Subcutaneous abdominal adipose tissue (tissue), 5 donors: ENCODE measurements around the gene PFKFB4.
"Not testable (repeated sequence)": the region's sequence is repeated elsewhere in the genome, so short reads cannot be mapped to it uniquely, and the experiment has no call there.

Source experiments
- H3K27ac ChIP-seq: one replicate; pipeline ENCODE4 v1.7.0; 2013; ENCODE audit warnings: low read depth, mild to moderate bottlenecking, inconsistent platforms, low read length, moderate library complexity
- H3K27me3 ChIP-seq, 5 donors: one replicate each; pipeline ENCODE4 v1.7.0; 2013; ENCODE audit warnings: low read length in 5 of 5, inconsistent platforms in 1 of 5; ENCODE audit not compliant: control insufficient read depth in 5 of 5, insufficient read depth in 4 of 5
- H3K36me3 ChIP-seq, 5 donors: one replicate each; pipeline ENCODE4 v1.7.0; 2013; ENCODE audit warnings: low read length in 5 of 5; ENCODE audit not compliant: control insufficient read depth in 5 of 5, insufficient read depth in 5 of 5
- H3K4me1 ChIP-seq, 5 donors: one replicate each; pipeline ENCODE4 v1.7.0; 2013; ENCODE audit warnings: low read length in 5 of 5, mild to moderate bottlenecking in 3 of 5, moderate library complexity in 1 of 5; ENCODE audit not compliant: control insufficient read depth in 5 of 5, insufficient read depth in 5 of 5
- H3K4me3 ChIP-seq, 5 donors: one replicate each; pipeline ENCODE4 v1.7.0; 2013; ENCODE audit warnings: low read length in 5 of 5, low read depth in 1 of 5
- H3K9ac ChIP-seq, 5 donors: one replicate each; pipeline ENCODE4 v1.7.0; 2013; ENCODE audit warnings: low read length in 5 of 5, mild to moderate bottlenecking in 4 of 5, moderate library complexity in 3 of 5
- H3K9me3 ChIP-seq, 5 donors: one replicate each; pipeline ENCODE4 v1.7.0; 2013; ENCODE audit warnings: low read length in 5 of 5; ENCODE audit not compliant: control insufficient read depth in 5 of 5
- donor health status: healthy.
- donor health status: healthy.
- donor health status: healthy.
- donor health status: healthy.
- donor health status: healthy.

PFKFB4 gene

DNA sequence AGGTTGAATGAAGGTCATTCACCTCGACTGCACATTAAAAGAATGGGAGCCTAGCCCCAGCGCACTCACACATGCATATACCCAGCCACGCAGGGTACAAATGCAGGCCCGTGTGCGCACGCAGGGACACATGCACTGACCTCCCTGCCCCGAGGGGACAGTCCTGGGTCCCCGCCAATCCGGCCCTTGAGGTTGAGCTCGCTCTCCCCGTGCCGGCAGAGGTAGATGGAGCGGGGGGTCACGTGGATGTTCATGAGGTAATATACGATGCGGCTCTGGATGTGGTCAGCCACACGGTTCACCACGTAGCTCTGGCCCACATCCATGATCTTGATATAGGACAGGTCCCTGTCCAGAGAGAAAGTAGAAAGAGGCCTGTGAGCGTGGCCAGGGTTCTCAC is 20.5 kb downstream of the PFKFB4 start:
- no peaks in the 10 kb centered on the region for H3K9me3 ChIP-seq
- no peaks in the 10 kb centered on the region for H3K27me3 ChIP-seq
- H3K4me1 ChIP-seq = peaks cover 0 to 3% (median 0%) of the 10 kb centered on the region in 5 donors
- H3K36me3 ChIP-seq = peaks cover 0 to 29% (median 5%) of the 10 kb centered on the region in 5 donors
- no peak overlapping the region for H3K27ac ChIP-seq
- no peak overlapping the region for H3K4me3 ChIP-seq
- no peak overlapping the region for H3K9ac ChIP-seq

GRCh38 chr3:48535578-48535977 is 21.0 kb downstream of the PFKFB4 start:
- Histone ChIP-seq H3K27ac (no peak overlapping the region), H3K27me3 (no peaks in the 10 kb centered on the region), H3K36me3 (peaks cover 0 to 29% (median 5%) of the 10 kb centered on the region in 5 donors), H3K9ac (no peak overlapping the region), H3K4me3 (no peak overlapping the region), H3K9me3 (no peaks in the 10 kb centered on the region), H3K4me1 (peaks cover 0 to 3% (median 0%) of the 10 kb centered on the region in 5 donors)

- H3K27ac ChIP-seq = no peak overlapping the region
- H3K4me1 ChIP-seq = peaks cover 0 to 3% (median 0%) of the 10 kb centered on the region in 5 donors
- no peaks in the 10 kb centered on the region for H3K9me3 ChIP-seq
- no peak overlapping the region for H3K4me3 ChIP-seq
- H3K36me3 ChIP-seq = peaks cover 0 to 16% (median 5%) of the 10 kb centered on the region in 5 donors
- no peaks in the 10 kb centered on the region for H3K27me3 ChIP-seq
- H3K9ac ChIP-seq = no peak overlapping the region
Measured at GRCh38 chr3:48532977-48533337, 23.6 kb downstream of the PFKFB4 start.

DNA sequence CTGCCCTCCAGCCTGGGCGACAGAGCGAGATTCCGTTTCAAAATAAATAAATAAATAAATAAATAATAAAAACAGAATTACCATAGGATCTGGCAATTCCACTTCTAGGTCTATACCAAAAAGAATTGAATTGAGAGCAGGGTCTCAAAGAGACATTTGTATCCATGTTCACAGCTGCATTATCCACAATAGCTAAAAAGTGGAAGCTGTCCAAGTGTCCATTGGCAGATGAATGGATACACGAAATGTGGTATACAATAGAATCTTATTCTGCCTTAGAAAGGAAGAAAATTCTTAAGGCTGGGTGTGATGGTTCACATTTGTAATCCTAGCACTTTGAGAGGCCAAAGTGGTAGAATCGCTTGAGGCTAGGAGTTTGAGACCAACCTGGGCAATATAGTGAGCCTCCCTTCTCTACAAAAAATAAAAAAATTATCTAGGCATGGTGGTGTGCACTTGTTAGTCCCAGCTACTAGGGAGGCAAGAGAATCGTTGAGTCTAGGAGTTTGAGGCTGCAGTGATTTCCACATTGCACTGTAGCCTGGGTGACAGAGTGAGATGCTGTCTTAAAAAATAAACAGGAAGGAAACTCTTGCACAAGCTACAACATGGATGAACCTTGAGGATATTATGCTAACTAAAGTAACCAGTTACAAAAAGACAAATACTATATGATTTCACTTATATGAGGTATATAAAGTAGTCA is 24.2 kb downstream of the PFKFB4 start:
- H3K27ac ChIP-seq = no peak overlapping the region
- H3K27me3 ChIP-seq = no peaks in the 10 kb centered on the region
- peaks cover 0 to 16% (median 5%) of the 10 kb centered on the region in 5 donors for H3K36me3 ChIP-seq
- H3K4me1 ChIP-seq = peaks cover 0 to 3% (median 0%) of the 10 kb centered on the region in 5 donors
- no peaks in the 10 kb centered on the region for H3K9me3 ChIP-seq
- H3K4me3 ChIP-seq = no peak overlapping the region
- no peak overlapping the region for H3K9ac ChIP-seq

DNA sequence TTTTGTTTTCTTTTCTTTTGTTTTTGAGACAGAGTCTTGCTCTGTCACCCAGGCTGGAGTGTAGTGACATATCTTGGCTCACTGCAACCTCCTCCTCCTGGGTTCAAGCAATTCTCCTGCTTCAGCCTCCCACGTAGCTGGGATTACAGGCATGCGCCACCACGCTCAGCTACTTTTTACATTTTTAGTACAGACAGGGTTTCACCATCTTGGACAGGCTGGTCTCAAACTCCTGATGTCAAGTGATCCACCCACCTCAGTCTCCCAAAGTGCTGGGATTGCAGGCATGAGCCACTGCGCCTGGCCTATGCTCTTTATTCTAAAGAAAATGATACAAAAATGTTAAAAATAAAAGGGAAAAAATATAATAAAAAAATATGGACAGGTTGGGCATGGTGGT is 25.9 kb downstream of the PFKFB4 start:
- not testable (repeated sequence) for H3K9ac ChIP-seq, H3K4me3 ChIP-seq, H3K27ac ChIP-seq, H3K9me3 ChIP-seq, H3K4me1 ChIP-seq, H3K27me3 ChIP-seq, H3K36me3 ChIP-seq

GRCh38 chr3:48528754-48529153 is 27.8 kb downstream of the PFKFB4 start:
- Histone ChIP-seq H3K36me3 (no peaks in the 10 kb centered on the region), H3K9ac (no peak overlapping the region), H3K27ac (no peak overlapping the region), H3K4me1 (no peaks in the 10 kb centered on the region), H3K4me3 (no peak overlapping the region), H3K27me3 (no peaks in the 10 kb centered on the region), H3K9me3 (no peaks in the 10 kb centered on the region)

GRCh38 chr3:48528048-48528447 is 28.6 kb downstream of the PFKFB4 start:
- Histone ChIP-seq H3K9ac (no peak overlapping the region), H3K27ac (no peak overlapping the region), H3K4me1 (no peaks in the 10 kb centered on the region), H3K9me3 (no peaks in the 10 kb centered on the region), H3K4me3 (no peak overlapping the region), H3K27me3 (no peaks in the 10 kb centered on the region), H3K36me3 (peaks cover 0 to 3% (median 0%) of the 10 kb centered on the region in 5 donors)

GRCh38 chr3:48524970-48525369 is 31.6 kb downstream of the PFKFB4 start:
- Histone ChIP-seq H3K4me1 (no peaks in the 10 kb centered on the region), H3K9ac (no peak overlapping the region), H3K27ac (no peak overlapping the region), H3K4me3 (no peak overlapping the region), H3K36me3 (peaks cover 0 to 7% (median 0%) of the 10 kb centered on the region in 5 donors), H3K27me3 (no peaks in the 10 kb centered on the region), H3K9me3 (no peaks in the 10 kb centered on the region)

GRCh38 chr3:48521635-48522034 is 35.0 kb downstream of the PFKFB4 start:
- Histone ChIP-seq H3K27ac (no peak overlapping the region), H3K4me3 (no peak overlapping the region), H3K27me3 (no peaks in the 10 kb centered on the region), H3K9ac (no peak overlapping the region), H3K9me3 (no peaks in the 10 kb centered on the region), H3K36me3 (peaks cover 0 to 14% (median 0%) of the 10 kb centered on the region in 5 donors), H3K4me1 (no peaks in the 10 kb centered on the region)

GRCh38 chr3:48519277-48519643 is 37.3 kb downstream of the PFKFB4 start:
- no peak overlapping the region for H3K27ac ChIP-seq
- peaks cover 0 to 14% (median 0%) of the 10 kb centered on the region in 5 donors for H3K36me3 ChIP-seq
- no peak overlapping the region for H3K9ac ChIP-seq
- H3K9me3 ChIP-seq = no peaks in the 10 kb centered on the region
- no peaks in the 10 kb centered on the region for H3K4me1 ChIP-seq
- H3K27me3 ChIP-seq = no peaks in the 10 kb centered on the region
- no peak overlapping the region for H3K4me3 ChIP-seq
